Esophagus mucosa (tissue), 1 donor: ENCODE measurements around the gene MRPL39. TPM values are rescaled to one million over a fixed set of nuclear protein-coding genes. Genes with fewer than 3 reads are reported as not detected.

Source experiments
- ATAC-seq: fragments of 200-7000 bp; cut with Tn5 transposase; one replicate; pipeline ENCODE4 v1.9.1; 2020
- total RNA-seq: library from RNA; stranded (reverse); gene quantifications from one replicate; pipeline ENCODE4 v1.2.4, GENCODE V29; 2023
- donor health status: DM: yes; HTN: yes; CAD: no.

Gene MRPL39
- total RNA-seq, 1 donor from 2014 or later, result 29.8 TPM

- no peak for ATAC-seq
These were observed 71.4 kb downstream of the MRPL39 start for GRCh38 chr21:25535849-25536248.

Other genes starting within 250 kb of the MRPL39 start
- gene JAM2, start 31.8 kb upstream of the MRPL39 start, total RNA-seq, result 4.3 TPM
- gene ATP5PF, start 127.4 kb upstream of the MRPL39 start, total RNA-seq, result 121 TPM
- gene GABPA, start 127.5 kb upstream of the MRPL39 start, total RNA-seq, result 16.0 TPM